AG09319 (cell line): Measurements from ENCODE around the gene ERC2.

Experiments used
- DNase-seq: peaks from one replicate; pipeline ENCODE4 v3.0.0-alpha.2; 2010; ENCODE audit warnings: low read depth; ENCODE audit errors: extremely low read depth
- TF ChIP-seq, protein P1 (sequence below): IDR thresholded peaks from 2 replicates; pipeline ENCODE4 v1.5.1; 2011; ENCODE audit warnings: low read depth, mild to moderate bottlenecking, inconsistent platforms, low read length, moderate library complexity

Gene ERC2

DNA sequence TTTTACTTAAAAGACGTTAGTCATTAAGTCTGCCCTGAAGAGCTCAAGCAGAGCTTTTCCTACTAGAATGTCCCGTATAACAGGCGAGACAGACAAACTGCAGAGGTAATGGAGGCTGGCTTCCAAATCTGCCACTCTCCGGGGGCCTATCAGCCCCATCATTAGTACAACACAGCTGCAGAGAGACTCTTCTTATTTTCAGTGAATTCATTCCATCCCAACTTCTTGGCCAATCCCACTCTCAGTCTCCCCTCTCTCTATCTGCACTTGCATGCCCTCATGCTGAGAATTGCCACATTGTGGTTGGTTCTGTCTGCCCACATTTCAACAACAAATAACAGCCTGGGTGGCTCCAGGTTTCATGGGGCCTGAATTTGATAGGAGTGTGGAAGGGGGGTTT, 412.7 kb downstream of the ERC2 start:
- DNase-seq, result no peak
- TF ChIP-seq, protein P1, sequence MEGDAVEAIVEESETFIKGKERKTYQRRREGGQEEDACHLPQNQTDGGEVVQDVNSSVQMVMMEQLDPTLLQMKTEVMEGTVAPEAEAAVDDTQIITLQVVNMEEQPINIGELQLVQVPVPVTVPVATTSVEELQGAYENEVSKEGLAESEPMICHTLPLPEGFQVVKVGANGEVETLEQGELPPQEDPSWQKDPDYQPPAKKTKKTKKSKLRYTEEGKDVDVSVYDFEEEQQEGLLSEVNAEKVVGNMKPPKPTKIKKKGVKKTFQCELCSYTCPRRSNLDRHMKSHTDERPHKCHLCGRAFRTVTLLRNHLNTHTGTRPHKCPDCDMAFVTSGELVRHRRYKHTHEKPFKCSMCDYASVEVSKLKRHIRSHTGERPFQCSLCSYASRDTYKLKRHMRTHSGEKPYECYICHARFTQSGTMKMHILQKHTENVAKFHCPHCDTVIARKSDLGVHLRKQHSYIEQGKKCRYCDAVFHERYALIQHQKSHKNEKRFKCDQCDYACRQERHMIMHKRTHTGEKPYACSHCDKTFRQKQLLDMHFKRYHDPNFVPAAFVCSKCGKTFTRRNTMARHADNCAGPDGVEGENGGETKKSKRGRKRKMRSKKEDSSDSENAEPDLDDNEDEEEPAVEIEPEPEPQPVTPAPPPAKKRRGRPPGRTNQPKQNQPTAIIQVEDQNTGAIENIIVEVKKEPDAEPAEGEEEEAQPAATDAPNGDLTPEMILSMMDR, result no peak

DNA sequence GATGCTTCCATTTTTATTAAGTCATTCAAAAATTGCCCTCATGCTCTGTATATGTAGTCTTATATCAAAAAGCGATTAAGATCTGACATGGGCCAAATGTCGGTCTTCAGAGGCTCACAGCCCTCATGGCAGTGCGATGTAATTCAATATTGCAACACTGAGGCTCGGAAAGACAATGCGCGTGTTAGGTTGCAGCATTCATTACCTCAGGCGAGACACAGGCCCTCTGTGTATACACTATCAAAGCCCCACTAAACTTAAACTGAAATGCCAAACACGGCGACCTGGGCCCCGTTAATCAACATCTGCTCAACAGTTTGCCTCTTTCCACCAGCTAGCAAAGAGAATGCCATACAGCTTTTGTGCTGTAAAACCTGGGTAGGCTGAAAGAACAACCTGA, 413.4 kb downstream of the ERC2 start:
- TF ChIP-seq, protein P1, result no peak
- DNase-seq, result no peak

DNA sequence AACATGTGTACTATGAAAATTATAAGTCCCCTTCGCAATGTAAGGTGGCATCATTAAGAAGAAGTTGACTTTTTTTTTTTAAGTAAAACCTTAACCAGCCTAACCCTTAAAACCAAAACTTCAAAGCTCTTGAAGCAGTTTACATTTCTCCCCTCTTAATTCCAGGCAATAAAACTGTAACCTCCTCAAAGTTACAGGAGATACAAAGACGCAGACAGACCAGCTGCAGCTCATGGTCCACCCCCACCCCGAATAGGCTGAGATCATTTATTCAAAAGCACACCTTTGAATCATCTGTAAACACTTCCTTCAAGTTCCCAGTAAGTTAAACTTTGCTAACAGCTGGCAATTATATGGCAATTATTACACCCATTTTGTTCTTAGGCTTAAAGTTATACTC, 414.5 kb downstream of the ERC2 start:
- TF ChIP-seq, protein P1, result no peak
- DNase-seq, result no peak

DNA sequence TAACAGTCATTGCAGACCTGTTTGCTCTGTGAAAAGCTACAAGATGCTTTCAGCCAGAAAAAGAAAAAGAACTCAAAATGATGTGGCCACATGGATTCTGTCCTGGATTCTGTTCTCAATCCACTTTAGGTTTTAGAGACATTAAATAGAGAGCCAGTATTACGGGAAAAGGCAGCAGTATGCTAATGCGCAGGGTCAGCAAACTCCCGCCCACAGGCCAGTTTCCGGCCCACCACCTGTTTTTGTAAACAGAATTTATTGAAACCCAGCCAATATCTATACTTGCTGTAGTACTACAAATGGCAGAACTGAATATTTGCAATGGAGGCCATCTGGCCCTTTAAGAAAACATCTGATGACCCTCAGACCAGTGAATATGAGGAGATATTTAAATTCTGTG, 416.1 kb downstream of the ERC2 start:
- DNase-seq, result no peak
- TF ChIP-seq, protein P1, result no peak

DNA sequence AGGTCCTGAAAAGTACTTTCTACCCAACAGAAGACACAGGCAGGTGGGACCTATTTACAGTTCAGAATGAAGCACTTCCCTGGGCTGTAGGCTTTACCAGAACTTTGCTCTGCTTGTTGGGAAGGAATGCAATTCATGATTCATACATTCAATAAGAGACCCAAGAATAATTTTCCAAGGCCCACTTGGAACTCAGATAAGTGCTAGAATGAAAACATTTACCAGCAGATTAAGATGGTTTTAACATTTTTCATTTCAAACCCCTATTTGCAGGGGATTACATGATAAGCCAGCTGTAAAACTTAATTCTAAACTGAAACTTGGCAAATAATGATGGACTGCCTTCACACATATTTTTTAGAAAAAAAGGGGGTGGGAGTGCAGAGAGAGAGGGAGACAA, 417.2 kb downstream of the ERC2 start:
- DNase-seq, result no peak

DNA sequence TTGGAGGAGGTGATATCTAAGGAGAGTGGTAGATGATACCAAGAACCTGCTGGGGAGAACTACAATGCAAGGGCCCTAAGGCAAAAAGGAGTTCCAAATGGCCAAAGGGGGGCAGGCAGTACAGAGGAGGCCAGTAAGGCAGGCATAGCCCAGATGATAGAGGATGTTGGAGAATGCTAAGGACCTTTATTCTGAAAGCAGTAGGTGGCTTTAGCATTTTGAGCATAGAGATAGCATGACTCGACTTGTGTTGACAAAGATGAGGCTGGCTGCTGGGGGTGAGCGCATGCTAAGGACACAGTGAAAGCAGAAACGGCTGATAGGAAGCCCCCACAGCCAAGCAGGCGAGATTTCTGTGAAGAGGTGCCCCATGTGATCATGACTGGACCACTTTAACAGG, 419.3 kb downstream of the ERC2 start:
- TF ChIP-seq, protein P1, result no peak
- no peak for DNase-seq

More for the DNA sequence above, 417.2 kb downstream of the ERC2 start:
- TF ChIP-seq, protein P1, result no peak

DNA sequence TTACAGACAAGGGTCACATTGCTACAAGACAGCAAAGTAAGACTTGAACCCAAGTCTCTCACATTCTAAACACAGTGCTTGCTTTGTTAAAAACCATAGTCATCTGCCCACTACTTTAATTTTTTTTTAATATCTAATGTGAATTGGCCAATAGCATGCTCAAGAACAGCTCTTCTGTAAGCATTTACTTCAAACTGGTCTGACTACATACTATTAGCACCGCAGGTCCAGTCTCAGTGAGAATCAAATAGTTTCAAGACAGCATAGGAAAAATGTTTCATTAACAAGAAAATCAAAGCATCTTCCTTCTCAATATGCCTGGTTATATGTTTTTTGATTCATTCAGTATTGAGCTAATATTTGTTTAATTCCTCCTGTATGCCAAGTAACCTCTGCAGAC, 419.9 kb downstream of the ERC2 start:
- no peak for DNase-seq
- TF ChIP-seq, protein P1, result no peak
